SK-N-SH treated with all-trans-retinoic acid at 6 μM for 48 hours (cell line): Measurements from ENCODE around the gene PMEPA1.

ENCODE experiments used
- ATAC-seq: fragments of 200-7000 bp; cut with Tn5 transposase; 3 replicates; pipeline ENCODE4 v1.9.1; 2020; ENCODE audit warnings: mild to moderate bottlenecking, moderate library complexity
- BACH2 ChIP-seq: fragments of 250-450 bp; sonication (Bioruptor Pico); IDR thresholded peaks from 2 replicates; pipeline ENCODE4 v1.9.0; 2021; ENCODE audit warnings: mild to moderate bottlenecking, borderline replicate concordance
- CSDC2 ChIP-seq: fragments of 250-450 bp; sonication (Bioruptor Pico); IDR thresholded peaks from 2 replicates; pipeline ENCODE4 v1.5.0; 2020; ENCODE audit warnings: mild to moderate bottlenecking, moderate library complexity
- ESRRG ChIP-seq: fragments of 250-450 bp; sonication (Bioruptor Pico); IDR thresholded peaks from 2 replicates; pipeline ENCODE4 v1.6.1; 2021; ENCODE audit warnings: mild to moderate bottlenecking
- GLIS3 ChIP-seq: fragments of 250-450 bp; sonication (Bioruptor Pico); IDR thresholded peaks from 2 replicates; pipeline ENCODE4 v1.5.0; 2020; ENCODE audit warnings: mild to moderate bottlenecking, moderate library complexity
- ISL1 ChIP-seq: fragments of 250-450 bp; sonication (Bioruptor Pico); IDR thresholded peaks from 2 replicates; pipeline ENCODE4 v2.1.2; 2022; ENCODE audit warnings: mild to moderate bottlenecking, moderate library complexity
- OSR1 ChIP-seq: fragments of 250-450 bp; sonication (Bioruptor Pico); IDR thresholded peaks from 2 replicates; pipeline ENCODE4 v1.8.0; 2022; ENCODE audit warnings: moderate library complexity, mild to moderate bottlenecking, inconsistent platforms
- PPARA ChIP-seq: fragments of 250-450 bp; sonication (Bioruptor Pico); IDR thresholded peaks from 2 replicates; pipeline ENCODE4 v1.5.0; 2020; ENCODE audit warnings: mild to moderate bottlenecking, borderline replicate concordance
- RARB ChIP-seq: fragments of 250-450 bp; sonication (Bioruptor Pico); IDR thresholded peaks from 2 replicates; pipeline ENCODE4 v1.8.0; 2021; ENCODE audit warnings: mild to moderate bottlenecking, moderate library complexity
- SNAI2 ChIP-seq: fragments of 250-450 bp; sonication (Bioruptor Pico); IDR thresholded peaks from 2 replicates; pipeline ENCODE4 v1.5.0; 2020; ENCODE audit warnings: mild to moderate bottlenecking, moderate library complexity
- TCF4 ChIP-seq: fragments of 250-450 bp; sonication (Bioruptor Pico); IDR thresholded peaks from 2 replicates; pipeline ENCODE4 v1.8.0; 2021; ENCODE audit warnings: mild to moderate bottlenecking, moderate library complexity, borderline replicate concordance
- TOX ChIP-seq: fragments of 250-450 bp; sonication (Bioruptor Pico); IDR thresholded peaks from 2 replicates; pipeline ENCODE4 v1.8.0; 2021; ENCODE audit warnings: mild to moderate bottlenecking, moderate library complexity, borderline replicate concordance
- TSHZ2 ChIP-seq: fragments of 250-450 bp; sonication (Bioruptor Pico); IDR thresholded peaks from 2 replicates; pipeline ENCODE4 v1.5.0; 2020; ENCODE audit warnings: mild to moderate bottlenecking, moderate library complexity
- ZFP3 ChIP-seq: fragments of 250-450 bp; sonication (Bioruptor Pico); IDR thresholded peaks from 2 replicates; pipeline ENCODE4 v1.5.0; 2020; ENCODE audit warnings: mild to moderate bottlenecking, moderate library complexity
- ZFP30 ChIP-seq: fragments of 450-650 bp; formaldehyde crosslinking; IDR thresholded peaks from 2 replicates; pipeline ENCODE4 v1.5.0; 2022; ENCODE audit warnings: mild to moderate bottlenecking, moderate library complexity
- ZNF565 ChIP-seq: fragments of 450-650 bp; formaldehyde crosslinking; conservative IDR thresholded peaks from 2 replicates; pipeline ENCODE4 v1.5.0; 2020; ENCODE audit warnings: low read depth, mild to moderate bottlenecking, moderate library complexity
- ZNF70 ChIP-seq: fragments of 450-650 bp; formaldehyde crosslinking; IDR thresholded peaks from 2 replicates; pipeline ENCODE4 v1.5.0; 2020; ENCODE audit warnings: mild to moderate bottlenecking, moderate library complexity
- ZNF8 ChIP-seq: fragments of 450-650 bp; formaldehyde crosslinking; IDR thresholded peaks from 2 replicates; pipeline ENCODE4 v1.5.0; 2020; ENCODE audit warnings: mild to moderate bottlenecking, moderate library complexity
- TF ChIP-seq, protein P1 (sequence below): fragments of 250-450 bp; sonication (Bioruptor Pico); IDR thresholded peaks from 2 replicates; pipeline ENCODE4 v1.5.1; 2021; ENCODE audit warnings: mild to moderate bottlenecking, moderate library complexity
- TF ChIP-seq, protein P2 (sequence below): fragments of 250-450 bp; sonication (Bioruptor Pico); IDR thresholded peaks from 2 replicates; pipeline ENCODE4 v1.8.0; 2021; ENCODE audit warnings: low read depth, mild to moderate bottlenecking, moderate library complexity, borderline replicate concordance
- TF ChIP-seq, protein P3 (sequence below): fragments of 250-450 bp; sonication (Bioruptor Pico); IDR thresholded peaks from 2 replicates; pipeline ENCODE4 v1.8.0; 2020; ENCODE audit warnings: mild to moderate bottlenecking, moderate library complexity, borderline replicate concordance
- TF ChIP-seq, protein P4 (sequence below): fragments of 250-450 bp; sonication (Bioruptor Pico); IDR thresholded peaks from 2 replicates; pipeline ENCODE4 v1.5.1; 2020; ENCODE audit warnings: low read depth, mild to moderate bottlenecking, moderate library complexity

Gene PMEPA1

GRCh38 chr20:57698867-57699275 lies 10.9 kb downstream of the PMEPA1 start:
- peak; percentile 33 for ATAC-seq
- TF ChIP-seq ZFP30 (CRISPR knock-in tag) (no peak), ZNF565 (CRISPR knock-in tag) (no peak), ISL1 (no peak), TSHZ2 (CRISPR knock-in tag) (no peak), ZNF70 (CRISPR knock-in tag) (no peak), TOX (CRISPR knock-in tag) (no peak), CSDC2 (no peak), RARB (CRISPR knock-in tag) (no peak), ZFP3 (no peak), OSR1 (no peak), ESRRG (CRISPR knock-in tag) (no peak), SNAI2 (CRISPR knock-in tag) (no peak), PPARA (CRISPR knock-in tag) (no peak), GLIS3 (CRISPR knock-in tag) (no peak), BACH2 (CRISPR knock-in tag) (no peak), TCF4 (CRISPR knock-in tag) (no peak)
- TF ChIP-seq, protein P1, sequence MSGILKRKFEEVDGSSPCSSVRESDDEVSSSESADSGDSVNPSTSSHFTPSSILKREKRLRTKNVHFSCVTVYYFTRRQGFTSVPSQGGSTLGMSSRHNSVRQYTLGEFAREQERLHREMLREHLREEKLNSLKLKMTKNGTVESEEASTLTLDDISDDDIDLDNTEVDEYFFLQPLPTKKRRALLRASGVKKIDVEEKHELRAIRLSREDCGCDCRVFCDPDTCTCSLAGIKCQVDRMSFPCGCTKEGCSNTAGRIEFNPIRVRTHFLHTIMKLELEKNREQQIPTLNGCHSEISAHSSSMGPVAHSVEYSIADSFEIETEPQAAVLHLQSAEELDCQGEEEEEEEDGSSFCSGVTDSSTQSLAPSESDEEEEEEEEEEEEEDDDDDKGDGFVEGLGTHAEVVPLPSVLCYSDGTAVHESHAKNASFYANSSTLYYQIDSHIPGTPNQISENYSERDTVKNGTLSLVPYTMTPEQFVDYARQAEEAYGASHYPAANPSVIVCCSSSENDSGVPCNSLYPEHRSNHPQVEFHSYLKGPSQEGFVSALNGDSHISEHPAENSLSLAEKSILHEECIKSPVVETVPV (CRISPR knock-in tag): no peak
- TF ChIP-seq, protein P2, sequence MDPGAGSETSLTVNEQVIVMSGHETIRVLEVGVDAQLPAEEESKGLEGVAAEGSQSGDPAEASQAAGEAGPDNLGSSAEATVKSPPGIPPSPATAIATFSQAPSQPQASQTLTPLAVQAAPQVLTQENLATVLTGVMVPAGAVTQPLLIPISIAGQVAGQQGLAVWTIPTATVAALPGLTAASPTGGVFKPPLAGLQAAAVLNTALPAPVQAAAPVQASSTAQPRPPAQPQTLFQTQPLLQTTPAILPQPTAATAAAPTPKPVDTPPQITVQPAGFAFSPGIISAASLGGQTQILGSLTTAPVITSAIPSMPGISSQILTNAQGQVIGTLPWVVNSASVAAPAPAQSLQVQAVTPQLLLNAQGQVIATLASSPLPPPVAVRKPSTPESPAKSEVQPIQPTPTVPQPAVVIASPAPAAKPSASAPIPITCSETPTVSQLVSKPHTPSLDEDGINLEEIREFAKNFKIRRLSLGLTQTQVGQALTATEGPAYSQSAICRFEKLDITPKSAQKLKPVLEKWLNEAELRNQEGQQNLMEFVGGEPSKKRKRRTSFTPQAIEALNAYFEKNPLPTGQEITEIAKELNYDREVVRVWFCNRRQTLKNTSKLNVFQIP (CRISPR knock-in tag): no peak
- TF ChIP-seq, protein P3, sequence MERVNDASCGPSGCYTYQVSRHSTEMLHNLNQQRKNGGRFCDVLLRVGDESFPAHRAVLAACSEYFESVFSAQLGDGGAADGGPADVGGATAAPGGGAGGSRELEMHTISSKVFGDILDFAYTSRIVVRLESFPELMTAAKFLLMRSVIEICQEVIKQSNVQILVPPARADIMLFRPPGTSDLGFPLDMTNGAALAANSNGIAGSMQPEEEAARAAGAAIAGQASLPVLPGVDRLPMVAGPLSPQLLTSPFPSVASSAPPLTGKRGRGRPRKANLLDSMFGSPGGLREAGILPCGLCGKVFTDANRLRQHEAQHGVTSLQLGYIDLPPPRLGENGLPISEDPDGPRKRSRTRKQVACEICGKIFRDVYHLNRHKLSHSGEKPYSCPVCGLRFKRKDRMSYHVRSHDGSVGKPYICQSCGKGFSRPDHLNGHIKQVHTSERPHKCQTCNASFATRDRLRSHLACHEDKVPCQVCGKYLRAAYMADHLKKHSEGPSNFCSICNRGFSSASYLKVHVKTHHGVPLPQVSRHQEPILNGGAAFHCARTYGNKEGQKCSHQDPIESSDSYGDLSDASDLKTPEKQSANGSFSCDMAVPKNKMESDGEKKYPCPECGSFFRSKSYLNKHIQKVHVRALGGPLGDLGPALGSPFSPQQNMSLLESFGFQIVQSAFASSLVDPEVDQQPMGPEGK: no peak

- ATAC-seq: peak; percentile 93
- TF ChIP-seq ZFP30 (CRISPR knock-in tag) (no peak), ESRRG (CRISPR knock-in tag) (no peak), RARB (CRISPR knock-in tag) (no peak), TOX (CRISPR knock-in tag) (no peak), TSHZ2 (CRISPR knock-in tag) (no peak), ISL1 (no peak; the same call in none of the 2 replicates), ZNF8 (CRISPR knock-in tag) (no peak), TCF4 (CRISPR knock-in tag) (no peak), SNAI2 (CRISPR knock-in tag) (no peak), OSR1 (no peak)
- TF ChIP-seq, protein P4, sequence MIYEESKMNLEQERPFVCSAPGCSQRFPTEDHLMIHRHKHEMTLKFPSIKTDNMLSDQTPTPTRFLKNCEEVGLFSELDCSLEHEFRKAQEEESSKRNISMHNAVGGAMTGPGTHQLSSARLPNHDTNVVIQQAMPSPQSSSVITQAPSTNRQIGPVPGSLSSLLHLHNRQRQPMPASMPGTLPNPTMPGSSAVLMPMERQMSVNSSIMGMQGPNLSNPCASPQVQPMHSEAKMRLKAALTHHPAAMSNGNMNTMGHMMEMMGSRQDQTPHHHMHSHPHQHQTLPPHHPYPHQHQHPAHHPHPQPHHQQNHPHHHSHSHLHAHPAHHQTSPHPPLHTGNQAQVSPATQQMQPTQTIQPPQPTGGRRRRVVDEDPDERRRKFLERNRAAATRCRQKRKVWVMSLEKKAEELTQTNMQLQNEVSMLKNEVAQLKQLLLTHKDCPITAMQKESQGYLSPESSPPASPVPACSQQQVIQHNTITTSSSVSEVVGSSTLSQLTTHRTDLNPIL (CRISPR knock-in tag): no peak
- TF ChIP-seq, protein P1 (CRISPR knock-in tag): no peak
- TF ChIP-seq, protein P3: no peak
These were observed 11.5 kb downstream of the PMEPA1 start for GRCh38 chr20:57698116-57698866.
